WTC11 (cell line): ENCODE measurements around the gene FHIT. TPM values are rescaled to one million over a fixed set of nuclear protein-coding genes. Genes with fewer than 3 reads are reported as not detected.
A peak's percentile ranks its signal among the peaks of the same experiment; 100 is the strongest.

Experiments used
- ATAC-seq: fragments of 200-7000 bp; cut with Tn5 transposase; 2 replicates; pipeline ENCODE4 v1.10.0; 2021; ENCODE audit warnings: mild to moderate bottlenecking, moderate library complexity
- CTCF ChIA-PET: fragments of 300-600 bp; sonication (Branson Sonifier 250); formaldehyde crosslinking; loops from one replicate; lab custom pipeline; 2021; ENCODE audit warnings: antibody characterized with exemption; lab: Charles Lee
- POLR2A ChIA-PET: fragments of 350-600 bp; sonication (Branson Sonifier 250); formaldehyde crosslinking; loops from one replicate; lab custom pipeline; 2021; ENCODE audit warnings: antibody characterized with exemption; lab: Charles Lee
- DNase-seq: peaks from one replicate; pipeline ENCODE4 v3.0.0; 2021; ENCODE audit warnings: low spot score
- H3K27ac Mint-ChIP-seq: 2 replicates; pipeline ENCODE4 v1.8.0; 2021; ENCODE audit warnings: mixed read lengths
- H3K27me3 Mint-ChIP-seq: 2 replicates; pipeline ENCODE4 v1.8.0; 2021; ENCODE audit warnings: low read depth, mild to moderate bottlenecking, moderate library complexity, mixed read lengths
- H3K36me3 Mint-ChIP-seq: 2 replicates; pipeline ENCODE4 v1.8.0; 2021; ENCODE audit warnings: mixed read lengths
- H3K4me1 Mint-ChIP-seq: 2 replicates; pipeline ENCODE4 v1.8.0; 2022; ENCODE audit warnings: mixed read lengths
- H3K4me3 Mint-ChIP-seq: 2 replicates; pipeline ENCODE4 v1.8.0; 2021; ENCODE audit warnings: mild to moderate bottlenecking, moderate library complexity, mixed read lengths
- H3K9me3 Mint-ChIP-seq: 2 replicates; pipeline ENCODE4 v1.8.0; 2021; ENCODE audit warnings: mixed read lengths
- ATF6 ChIP-seq: sonication (generic); formaldehyde crosslinking; IDR thresholded peaks from 2 replicates; pipeline ENCODE4 v1.8.1; 2023; ENCODE audit warnings: mild to moderate bottlenecking, missing genetic modification reagents
- CDX4 ChIP-seq: fragments of 250-450 bp; sonication (Bioruptor Pico); IDR thresholded peaks from 2 replicates; pipeline ENCODE4 v1.9.0; 2021; ENCODE audit warnings: moderate library complexity, mild to moderate bottlenecking, inconsistent platforms, borderline replicate concordance
- FOXP1 ChIP-seq: sonication (generic); formaldehyde crosslinking; IDR thresholded peaks from 2 replicates; pipeline ENCODE4 v1.8.0; 2022; ENCODE audit warnings: missing genetic modification reagents, mild to moderate bottlenecking, moderate library complexity, borderline replicate concordance
- JUN ChIP-seq: sonication (generic); formaldehyde crosslinking; IDR thresholded peaks from 2 replicates; pipeline ENCODE4 v1.8.0; 2023; ENCODE audit warnings: mild to moderate bottlenecking, missing genetic modification reagents
- MAX ChIP-seq: sonication (generic); formaldehyde crosslinking; IDR thresholded peaks from 2 replicates; pipeline ENCODE4 v1.8.0; 2022; ENCODE audit warnings: mild to moderate bottlenecking, missing genetic modification reagents
- MLX ChIP-seq: sonication (generic); formaldehyde crosslinking; IDR thresholded peaks from 2 replicates; pipeline ENCODE4 v1.8.1; 2023; ENCODE audit warnings: mild to moderate bottlenecking, missing genetic modification reagents, moderate library complexity
- NR1H2 ChIP-seq: sonication (generic); formaldehyde crosslinking; IDR thresholded peaks from 2 replicates; pipeline ENCODE4 v1.9.0; 2021; ENCODE audit warnings: mild to moderate bottlenecking, moderate library complexity, missing genetic modification reagents
- PRDM15 ChIP-seq: sonication (generic); formaldehyde crosslinking; IDR thresholded peaks from 2 replicates; pipeline ENCODE4 v1.8.0; 2022; ENCODE audit warnings: missing genetic modification reagents
- PRRX2 ChIP-seq: fragments of 250-450 bp; sonication (Bioruptor Pico); IDR thresholded peaks from 2 replicates; pipeline ENCODE4 v1.8.0; 2021; ENCODE audit warnings: mild to moderate bottlenecking
- TEAD4 ChIP-seq: sonication (generic); formaldehyde crosslinking; IDR thresholded peaks from 2 replicates; pipeline ENCODE4 v1.8.0; 2022; ENCODE audit warnings: mild to moderate bottlenecking, missing genetic modification reagents
- TP53 ChIP-seq: sonication (generic); formaldehyde crosslinking; IDR thresholded peaks from 2 replicates; pipeline ENCODE4 v1.8.1; 2023; ENCODE audit warnings: mild to moderate bottlenecking, missing genetic modification reagents
- ZNF138 ChIP-seq: sonication (generic); formaldehyde crosslinking; conservative IDR thresholded peaks from 2 replicates; pipeline ENCODE4 v1.8.1; 2022; ENCODE audit warnings: mild to moderate bottlenecking, moderate library complexity, missing genetic modification reagents
- ZNF232 ChIP-seq: sonication (generic); formaldehyde crosslinking; IDR thresholded peaks from 2 replicates; pipeline ENCODE4 v1.8.0; 2022; ENCODE audit warnings: mild to moderate bottlenecking, missing genetic modification reagents
- ZNF263 ChIP-seq: sonication (generic); formaldehyde crosslinking; IDR thresholded peaks from 2 replicates; pipeline ENCODE4 v1.8.1; 2022; ENCODE audit warnings: low read depth, mild to moderate bottlenecking, moderate library complexity, missing genetic modification reagents
- ZNF396 ChIP-seq: fragments of 250-450 bp; sonication (Bioruptor Pico); IDR thresholded peaks from 2 replicates; pipeline ENCODE4 v1.8.0; 2021; ENCODE audit warnings: mild to moderate bottlenecking, moderate library complexity, borderline replicate concordance
- ZNF671 ChIP-seq: fragments of 250-450 bp; sonication (Bioruptor Pico); IDR thresholded peaks from 2 replicates; pipeline ENCODE4 v1.8.0; 2021; ENCODE audit warnings: mild to moderate bottlenecking
- ZSCAN18 ChIP-seq: fragments of 250-450 bp; sonication (Bioruptor Pico); IDR thresholded peaks from 2 replicates; pipeline ENCODE4 v2.1.2; 2022; ENCODE audit warnings: mild to moderate bottlenecking, moderate library complexity
- total RNA-seq: library from RNA; stranded (reverse); gene quantifications from 3 replicates; pipeline ENCODE4 v1.2.3, GENCODE V29; 2021

Gene FHIT
- total RNA-seq, 1 experiment from 2014 or later: 2.6 TPM

- H3K27me3 Mint-ChIP-seq: no peaks in the 10 kb centered on the region
- no peak for DNase-seq
- no peak for TF ChIP-seq TEAD4 (CRISPR knock-in tag)
- TF ChIP-seq MAX (CRISPR knock-in tag): no peak
- no peak for TF ChIP-seq ZNF138 (CRISPR knock-in tag)
- TF ChIP-seq MLX (CRISPR knock-in tag): no peak
- TF ChIP-seq ZNF396: no peak
- no peak for TF ChIP-seq FOXP1 (CRISPR knock-in tag)
- no peak for TF ChIP-seq ZNF232 (CRISPR knock-in tag)
- no peak for TF ChIP-seq NR1H2 (CRISPR knock-in tag)
- TF ChIP-seq PRDM15 (CRISPR knock-in tag): no peak
- no peak for TF ChIP-seq ATF6 (CRISPR knock-in tag)
- TF ChIP-seq ZSCAN18: no peak
- no peak for TF ChIP-seq TP53 (CRISPR knock-in tag)
- no peak for TF ChIP-seq ZNF263 (CRISPR knock-in tag)
- TF ChIP-seq, all 79 proteins: peak for 0
- ChIA-PET POLR2A (no interaction called here), CTCF (no interaction called here)
- Mint-ChIP-seq H3K9me3 (no peaks in the 10 kb centered on the region), H3K27ac (0 out of 2 replicates have a peak overlapping the region, but pooled peaks have one; percentile 26), H3K36me3 (no peaks in the 10 kb centered on the region), H3K4me3 (no peak overlapping the region), H3K4me1 (peaks cover 9% of the 10 kb centered on the region)
- ATAC-seq: no peak
Observed at GRCh38 chr3:60219501-60219900, 1031.8 kb downstream of the FHIT start.

- Mint-ChIP-seq H3K27me3 (no peaks in the 10 kb centered on the region), H3K4me3 (no peak overlapping the region), H3K36me3 (no peaks in the 10 kb centered on the region), H3K4me1 (peaks cover 9% of the 10 kb centered on the region), H3K27ac (peak overlapping the region; percentile 36; the same call in 1 of the 2 replicates), H3K9me3 (no peaks in the 10 kb centered on the region)
- DNase-seq: no peak
- TF ChIP-seq ZNF396 (no peak), JUN (no peak), ZNF671 (CRISPR knock-in tag) (no peak), ZNF138 (CRISPR knock-in tag) (no peak), CDX4 (CRISPR knock-in tag) (no peak), PRRX2 (no peak)
- peak; percentile 65 for ATAC-seq
- ChIA-PET CTCF (no interaction called here), POLR2A (no interaction called here)
Observed at GRCh38 chr3:60217156-60217911, 1033.9 kb downstream of the FHIT start.
